NCI-H2107 treated with DMSO at 0.1 percent for 48 hours (cell line): ENCODE results near the gene RPTOR.

Experiments
- DNase-seq: peaks from one replicate; lab custom pipeline; 2025; ENCODE audit not compliant: unreplicated experiment; lab: John Stamatoyannopoulos, UW

RPTOR gene

DNA sequence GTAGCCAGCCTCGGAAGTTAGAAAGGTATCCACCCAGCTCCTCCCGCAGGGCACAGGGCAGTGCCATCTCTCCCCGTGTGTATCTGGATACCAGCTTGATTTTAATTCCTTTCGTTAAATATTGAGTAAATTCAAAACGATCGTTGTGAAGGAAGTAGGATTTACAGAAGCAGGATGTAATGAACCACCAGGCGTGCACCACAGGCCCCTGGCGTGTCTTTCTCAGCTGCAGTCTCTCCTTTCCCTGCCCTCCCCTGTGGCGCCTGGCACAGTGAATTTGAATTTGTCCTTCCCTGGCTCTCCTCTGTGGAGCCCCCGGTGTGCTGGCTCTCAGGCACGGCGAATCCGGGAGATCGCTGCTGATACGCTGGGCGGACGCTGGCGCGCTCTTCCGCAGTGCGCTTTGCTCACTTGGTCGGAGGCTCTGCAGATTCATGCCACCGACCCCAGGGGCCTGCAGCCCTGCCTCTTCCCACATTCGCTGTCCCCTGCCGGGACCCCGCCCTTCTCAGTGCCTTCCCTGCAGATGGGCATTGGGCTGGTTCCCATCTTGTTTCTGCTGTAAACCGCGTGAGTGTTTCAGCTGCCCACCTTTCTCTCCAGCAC, 164.6 kb downstream of the RPTOR start:
- DNase-seq: no peak

DNA sequence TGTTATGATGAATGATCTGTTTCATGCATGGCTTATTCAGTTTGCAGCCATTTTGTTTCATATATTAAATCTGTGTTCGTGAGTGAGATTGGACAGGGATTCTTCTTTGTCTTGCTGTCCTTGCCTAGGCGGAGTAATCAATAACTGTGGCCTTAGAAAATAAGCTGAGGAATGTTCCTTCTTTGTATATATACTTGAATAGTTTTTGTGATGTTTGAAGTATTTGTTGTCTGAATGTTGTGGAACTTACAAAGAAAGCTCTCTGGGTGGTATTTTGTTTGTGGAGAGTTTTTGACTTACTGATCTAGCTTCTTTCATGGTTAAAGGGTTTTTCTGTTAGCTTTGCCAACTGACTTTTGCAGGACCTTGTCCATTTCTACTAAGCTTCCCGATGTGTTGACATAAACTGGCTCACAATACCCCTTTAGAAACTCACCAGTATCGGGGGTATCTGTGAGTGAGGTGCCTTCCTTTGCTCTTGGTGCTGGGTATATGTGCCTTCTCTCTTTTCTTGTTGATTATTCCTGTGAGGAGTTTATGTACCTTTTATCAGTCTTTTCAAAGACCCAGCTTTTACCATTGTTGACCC, 166.2 kb downstream of the RPTOR start:
- no peak for DNase-seq

DNA sequence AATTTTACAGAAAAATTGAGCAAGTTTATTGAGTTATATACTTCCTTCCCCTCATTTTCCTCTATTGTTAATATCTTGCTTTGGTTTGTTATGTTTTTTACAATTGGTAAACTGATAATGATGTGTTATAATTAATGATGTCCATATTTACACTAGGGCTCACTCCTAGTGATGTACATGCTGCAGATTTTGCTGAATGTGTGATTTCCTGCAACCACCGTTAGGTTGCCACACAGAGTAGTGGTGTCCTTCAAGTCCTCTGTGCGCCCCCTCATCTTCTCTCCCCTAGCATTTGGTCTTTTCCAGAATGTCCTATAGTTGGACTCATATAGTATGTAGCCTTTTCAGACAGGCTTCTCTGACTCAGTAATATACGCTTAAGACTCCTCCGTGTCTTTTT, 167.5 kb downstream of the RPTOR start:
- no peak for DNase-seq

DNA sequence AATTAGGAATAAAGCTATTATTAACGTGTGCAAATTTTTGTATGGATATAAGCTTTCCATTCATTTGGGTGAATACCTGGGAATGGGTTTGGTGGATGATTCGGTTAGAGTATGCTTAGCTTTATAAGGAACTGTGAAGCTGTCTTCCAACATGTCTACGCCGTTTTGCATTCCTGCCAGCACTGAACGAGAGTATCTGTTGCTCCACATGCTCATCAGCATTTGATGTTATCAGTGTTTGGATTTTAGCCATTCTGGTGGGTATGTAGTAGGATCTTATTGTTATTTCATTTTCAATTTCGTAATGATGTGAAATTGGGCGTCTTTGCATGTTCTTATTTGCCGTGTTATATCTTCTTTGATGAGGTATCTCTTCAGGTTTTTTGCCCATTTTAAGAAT, 168.0 kb downstream of the RPTOR start:
- DNase-seq: no peak

DNA sequence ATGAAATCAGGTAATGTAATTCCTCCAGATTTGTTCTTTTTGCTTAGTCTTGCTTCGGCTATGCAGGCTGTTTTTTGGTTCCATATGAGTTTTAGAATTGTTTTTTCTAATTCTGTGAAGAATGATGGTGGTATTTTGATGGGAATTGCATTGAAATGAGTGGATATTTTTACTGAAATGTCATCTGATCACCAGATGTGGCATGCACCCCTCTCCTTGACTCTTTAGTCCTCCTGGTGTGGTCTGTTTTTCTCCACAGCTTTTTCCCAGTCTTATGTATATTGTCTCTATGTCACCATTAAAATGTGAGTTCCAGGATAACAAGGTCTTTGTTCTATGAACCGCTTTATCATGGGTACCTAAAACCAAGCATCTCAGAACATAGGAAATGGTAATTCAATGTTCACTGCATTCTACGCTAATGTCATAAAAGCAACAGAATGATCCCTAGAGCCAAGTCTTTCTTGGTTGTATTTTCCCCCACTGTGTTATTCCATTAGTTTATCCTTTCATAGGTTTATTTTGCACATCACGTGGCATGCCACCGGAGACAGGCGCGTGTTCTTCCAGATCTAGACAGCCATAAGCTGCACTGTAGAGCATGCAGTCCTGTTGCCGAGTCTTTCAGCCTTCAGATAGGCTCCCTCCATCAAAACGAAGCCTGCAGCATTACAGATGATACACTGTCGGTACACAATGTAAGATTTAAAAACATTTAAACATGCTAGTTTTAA, 172.5 kb downstream of the RPTOR start:
- no peak for DNase-seq

DNA sequence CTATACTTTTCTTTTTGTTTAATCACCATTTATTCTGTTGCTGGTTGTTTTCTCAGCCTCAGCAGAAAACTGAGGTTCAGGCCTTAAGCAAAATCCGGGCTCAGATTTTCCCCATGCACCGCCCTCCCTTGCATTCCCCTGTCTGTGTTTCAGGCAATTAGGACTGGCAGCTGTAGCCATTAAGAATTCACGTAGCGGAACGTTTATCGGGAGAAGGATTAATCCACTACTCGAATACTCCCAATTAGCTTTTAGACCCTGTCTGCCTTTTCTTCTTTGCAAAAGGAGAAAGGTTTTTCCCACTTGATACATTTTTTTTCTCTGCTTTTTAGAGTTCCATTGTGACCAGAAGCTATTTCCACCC, 173.1 kb downstream of the RPTOR start:
- peak; percentile 46 for DNase-seq

DNA sequence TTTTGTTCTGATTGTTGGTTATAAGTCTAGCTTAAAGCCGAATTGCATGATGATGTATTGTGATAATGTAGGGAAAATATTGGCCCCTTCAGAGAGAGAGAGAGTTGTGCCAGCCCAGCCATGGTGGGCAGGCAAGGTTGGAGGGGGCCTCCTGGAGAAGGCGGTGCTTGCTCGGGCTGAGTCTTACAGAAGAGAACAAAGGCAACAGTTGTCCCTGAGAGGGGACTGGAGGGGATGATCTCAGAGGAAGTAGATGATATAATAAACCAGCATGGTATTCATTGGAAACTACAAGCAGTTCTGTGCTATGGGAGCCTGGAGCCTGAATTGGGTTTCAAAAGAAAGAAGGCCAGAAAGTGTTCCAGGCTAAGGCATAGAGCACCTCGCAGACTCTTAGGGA, 173.8 kb downstream of the RPTOR start:
- DNase-seq: no peak

DNA sequence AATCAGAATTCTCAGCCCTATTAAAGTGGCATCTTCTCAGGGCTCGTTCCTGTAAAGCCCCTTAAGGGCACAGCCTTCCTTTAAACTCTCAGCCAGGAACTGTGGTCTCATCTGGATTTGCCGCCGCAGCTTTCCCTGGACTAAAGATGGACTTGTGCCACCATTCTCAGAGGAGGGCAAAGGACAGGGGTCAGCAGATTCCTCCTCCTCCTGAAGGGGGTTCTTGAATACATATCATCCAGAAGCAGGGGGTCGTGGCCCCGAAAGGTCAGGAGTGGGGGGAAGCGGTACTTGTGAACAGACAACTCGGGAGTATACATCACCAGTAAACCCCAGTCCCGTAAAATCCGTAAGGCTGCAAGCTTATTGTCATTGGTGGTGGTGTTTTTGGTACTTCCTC, 174.8 kb downstream of the RPTOR start:
- no peak for DNase-seq

DNA sequence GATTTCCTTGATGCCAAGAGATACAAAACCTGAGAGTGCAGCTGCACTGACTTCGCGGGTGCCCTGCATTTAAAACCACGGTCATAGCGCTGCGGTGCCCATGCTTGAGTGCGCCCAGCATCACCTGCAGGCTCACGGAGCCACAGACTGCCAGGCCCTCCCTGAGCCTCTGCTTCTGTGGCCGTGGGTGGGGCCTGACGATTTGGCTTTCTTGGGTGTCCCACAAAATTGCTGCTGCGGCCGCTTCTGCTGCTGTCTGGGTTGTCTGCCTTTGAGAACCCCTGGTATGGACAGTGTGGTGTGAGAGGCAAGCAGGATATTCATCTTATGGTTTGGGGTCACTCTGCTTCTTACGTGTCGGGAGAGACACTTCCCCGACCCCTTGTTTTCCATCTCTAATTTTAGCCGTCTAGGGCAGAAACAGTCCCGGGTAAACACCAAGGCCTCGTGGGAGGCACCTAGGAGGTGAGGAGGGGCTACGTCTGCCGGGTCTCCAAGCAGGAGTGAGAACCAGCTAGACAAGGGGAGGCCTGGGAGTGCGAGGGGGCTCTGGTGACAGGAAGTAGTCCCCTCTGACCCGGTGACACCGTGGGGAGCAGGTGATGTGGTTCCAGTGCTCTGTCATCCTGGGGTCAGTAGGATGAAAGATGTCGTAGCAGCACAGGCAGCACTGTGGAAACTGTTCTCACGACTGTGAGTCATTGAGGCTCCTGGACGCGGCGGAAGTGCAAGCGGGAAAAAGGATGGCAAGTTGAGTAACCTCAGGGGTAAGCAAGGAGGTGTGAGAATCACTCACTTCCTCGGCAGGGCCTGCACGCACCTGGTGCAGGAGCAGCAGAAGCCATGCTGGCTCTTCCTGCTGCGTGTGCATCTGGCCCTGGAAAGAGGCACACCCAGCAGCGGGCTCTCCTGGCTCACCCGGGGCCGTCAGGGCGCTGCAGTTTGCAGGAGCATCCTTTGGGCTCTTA, 176.3 kb downstream of the RPTOR start:
- DNase-seq: no peak

DNA sequence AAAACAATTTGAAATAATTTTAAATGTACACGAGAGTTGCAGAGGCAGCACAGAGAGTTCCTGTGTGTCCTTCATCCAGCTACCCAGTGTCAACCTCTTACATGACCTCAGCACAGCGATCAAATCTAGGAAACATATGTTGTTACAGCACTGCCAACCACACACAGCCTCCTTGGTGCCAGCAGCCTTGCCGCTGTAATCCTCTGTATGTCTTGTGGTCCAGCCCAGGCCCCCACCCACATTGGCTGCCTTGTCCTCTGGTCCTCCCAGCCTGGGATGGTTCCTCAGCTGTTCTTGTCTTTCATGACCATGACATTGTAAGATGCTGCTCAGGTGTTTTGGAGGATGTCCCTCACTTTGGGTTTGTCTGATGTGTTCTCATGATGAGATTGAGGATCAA, 178.0 kb downstream of the RPTOR start:
- no peak for DNase-seq

DNA sequence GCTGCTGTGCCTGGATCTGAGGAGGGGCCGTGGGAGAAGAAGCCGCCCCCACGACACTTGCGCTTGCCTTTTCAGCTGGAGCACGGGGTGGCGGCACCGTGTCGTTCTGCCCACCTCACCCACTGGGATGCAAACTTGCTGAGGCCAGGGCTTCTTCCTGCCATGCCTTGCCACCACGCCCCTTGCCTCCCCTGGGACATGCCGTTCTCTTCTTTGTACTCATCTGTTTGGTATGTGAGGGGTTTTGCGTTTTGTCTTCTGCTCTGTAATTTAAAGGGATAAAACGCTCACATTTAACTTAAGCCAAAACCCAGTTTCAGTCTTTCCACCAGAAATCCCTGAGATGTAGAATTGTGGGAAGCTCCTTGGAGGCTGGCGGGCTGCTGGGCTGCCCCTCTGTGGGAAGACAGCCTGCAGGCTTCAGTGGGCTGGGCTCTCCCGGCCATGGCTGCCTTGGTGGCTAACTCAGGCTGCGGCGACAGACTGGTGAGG, 180.2 kb downstream of the RPTOR start:
- DNase-seq: no peak

DNA sequence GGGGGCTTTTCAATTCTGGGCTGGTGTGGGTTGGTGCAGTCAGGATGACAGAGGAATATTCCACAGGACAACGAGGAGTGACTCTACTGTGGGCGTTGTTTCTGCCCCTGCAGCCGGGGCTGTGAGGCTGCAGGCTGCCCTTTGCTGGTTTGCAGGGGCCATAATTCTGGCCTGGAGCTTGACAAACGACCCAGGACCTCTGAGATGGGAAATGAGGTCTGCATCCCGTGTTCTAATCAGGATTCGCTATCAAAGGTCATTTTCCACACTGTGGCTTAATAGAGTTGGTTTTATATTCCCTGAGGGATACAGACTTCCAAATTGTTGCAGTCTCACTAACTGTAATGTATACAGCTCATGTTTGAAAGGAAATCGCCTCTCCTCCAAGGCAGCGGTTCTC, 180.9 kb downstream of the RPTOR start:
- no peak for DNase-seq

DNA sequence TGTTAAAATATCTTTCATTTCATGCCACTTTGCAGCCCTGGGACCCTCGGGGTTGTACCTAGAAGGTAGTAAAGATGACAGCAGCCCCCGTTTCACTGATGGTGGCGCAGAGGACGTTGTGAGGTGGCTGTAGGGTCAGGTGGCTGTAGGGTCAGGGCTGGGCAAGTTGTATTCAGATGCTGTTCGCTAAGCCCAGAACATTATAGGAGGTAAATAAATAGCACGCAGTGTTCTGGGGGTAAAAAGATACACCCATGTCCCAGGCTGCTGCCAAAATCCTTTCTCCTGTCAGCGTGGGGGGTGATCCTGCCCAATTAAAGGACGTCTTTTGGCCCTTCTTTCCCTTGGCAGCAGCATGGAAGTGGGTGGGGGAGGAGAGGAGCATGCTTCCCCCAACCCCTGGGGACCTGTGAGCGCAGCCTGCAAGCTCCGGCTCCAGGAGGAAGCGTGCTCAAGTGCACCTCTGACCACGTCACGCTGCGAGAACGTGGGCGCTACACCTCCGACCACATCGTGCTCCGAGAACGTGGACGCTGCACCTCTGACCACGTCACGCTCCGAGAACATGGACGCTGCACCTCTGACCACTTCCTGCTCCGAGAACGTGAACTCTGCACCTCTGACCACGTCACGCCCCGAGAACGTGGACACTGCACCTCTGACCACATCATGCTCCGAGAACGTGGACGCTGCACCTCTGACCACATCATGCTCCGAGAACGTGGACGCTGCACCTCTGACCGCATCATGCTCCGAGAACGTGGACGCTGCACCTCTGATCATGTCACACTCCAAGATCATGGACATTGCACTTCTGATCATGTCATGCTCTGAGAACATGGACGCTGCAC, 182.1 kb downstream of the RPTOR start:
- no peak for DNase-seq

DNA sequence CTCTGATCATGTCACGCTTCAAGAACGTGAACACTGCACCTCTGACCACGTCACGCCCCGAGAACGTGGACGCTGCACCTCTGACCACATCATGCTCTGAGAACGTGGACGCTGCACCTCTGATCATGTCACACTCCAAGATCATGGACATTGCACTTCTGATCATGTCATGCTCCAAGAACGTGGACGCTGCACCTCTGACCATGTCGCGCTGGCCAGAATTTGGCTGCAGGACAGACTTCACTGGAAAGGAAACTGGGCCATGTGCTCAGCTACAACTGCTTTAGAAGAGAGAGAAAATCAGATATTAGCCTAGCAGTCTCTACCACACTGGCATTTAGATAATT, 182.7 kb downstream of the RPTOR start:
- no peak for DNase-seq

DNA sequence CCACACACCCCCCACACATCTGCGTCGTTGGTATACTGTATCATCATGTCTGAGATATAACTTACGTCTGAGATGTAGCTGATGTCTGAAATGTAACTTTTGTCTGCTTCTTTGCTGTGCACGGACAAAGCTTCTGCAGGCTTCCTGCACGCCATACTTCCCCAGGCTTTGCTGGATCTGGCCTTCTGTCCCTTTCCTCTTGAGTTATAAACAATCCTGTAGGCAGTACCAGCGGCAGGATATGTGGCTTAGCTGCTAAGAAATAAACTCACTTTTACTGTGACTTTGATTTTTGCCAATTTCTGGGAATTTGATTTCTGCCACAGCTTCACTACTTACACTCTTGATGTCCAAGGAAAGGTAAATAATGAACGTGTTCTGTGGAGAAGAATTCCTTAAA, 184.4 kb downstream of the RPTOR start:
- DNase-seq: no peak

DNA sequence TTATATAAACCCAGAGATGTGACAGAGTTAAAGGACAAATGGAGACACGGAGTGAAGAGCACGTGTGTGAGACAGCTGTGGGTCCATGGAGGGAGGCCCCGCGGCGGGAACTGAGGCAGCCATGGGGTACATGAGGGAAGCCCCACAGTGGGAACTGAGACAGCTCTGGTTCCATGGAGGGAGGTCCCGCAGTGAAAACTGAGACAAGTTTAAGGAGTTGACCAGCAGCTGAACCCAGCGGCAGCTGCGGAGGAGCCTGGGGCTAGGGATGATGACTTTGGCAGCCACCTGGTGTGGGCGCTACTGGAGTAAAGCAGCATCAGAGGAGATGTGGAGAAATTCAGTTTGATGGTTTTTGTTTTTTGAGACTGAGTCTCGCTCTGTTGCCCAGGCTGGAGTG, 185.1 kb downstream of the RPTOR start:
- DNase-seq: no peak

DNA sequence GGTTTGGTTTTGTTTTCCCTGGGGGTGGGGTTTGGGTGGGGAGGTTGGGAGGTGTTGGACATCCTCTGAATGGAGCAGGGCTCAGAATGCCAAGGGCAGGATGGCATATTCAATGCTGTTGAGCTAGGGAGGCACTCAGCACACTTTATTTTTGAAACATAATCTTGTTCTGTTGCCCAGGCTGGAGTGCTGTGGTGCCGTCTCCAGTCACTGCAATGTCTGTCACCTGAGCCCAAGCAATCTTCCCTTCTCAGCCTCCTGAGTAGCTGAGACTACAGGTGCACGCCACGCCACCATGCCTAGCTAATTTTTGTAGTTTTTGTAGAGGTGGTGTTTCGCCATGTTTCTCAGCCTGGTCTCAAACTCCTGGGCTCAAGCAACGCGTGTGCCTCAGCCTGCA, 186.1 kb downstream of the RPTOR start:
- DNase-seq: no peak

DNA sequence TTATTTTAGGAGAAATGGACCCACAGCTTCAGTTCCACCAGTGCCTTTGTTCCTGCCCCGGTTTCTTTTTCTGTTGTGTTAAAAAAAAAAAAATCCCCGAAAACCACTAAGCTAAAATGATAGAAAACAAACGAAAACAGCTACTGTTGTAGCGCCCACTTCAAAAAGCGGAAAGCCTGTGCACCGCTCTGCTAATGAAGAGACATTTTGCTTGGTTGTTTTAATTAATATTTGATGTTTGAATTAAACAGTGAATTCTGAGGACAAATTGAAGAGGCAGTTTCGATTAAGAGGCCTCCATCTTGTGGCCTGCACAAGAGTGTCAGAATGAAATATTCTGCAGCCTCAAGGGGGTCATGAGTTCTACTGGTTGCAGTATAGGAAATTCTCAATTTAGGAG, 186.7 kb downstream of the RPTOR start:
- DNase-seq: no peak

DNA sequence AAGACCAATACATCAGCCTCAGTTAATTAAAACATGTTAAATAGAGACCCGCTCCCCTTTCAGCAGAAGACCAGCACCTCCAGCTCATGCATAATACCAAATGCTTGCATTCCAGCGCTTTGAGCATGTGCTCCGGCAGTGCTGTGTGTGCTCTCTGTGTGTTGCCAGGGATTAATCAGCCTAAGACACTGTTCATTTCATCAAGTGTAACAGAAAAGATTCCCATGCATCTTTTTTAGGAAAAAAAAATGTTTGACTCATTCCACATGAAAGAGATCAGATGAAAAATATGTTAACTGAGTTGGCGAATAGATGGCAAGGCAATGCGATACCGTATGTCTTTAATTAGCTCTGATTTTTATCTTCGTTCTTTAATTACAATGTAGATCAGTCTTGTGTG, 187.6 kb downstream of the RPTOR start:
- no peak for DNase-seq

DNA sequence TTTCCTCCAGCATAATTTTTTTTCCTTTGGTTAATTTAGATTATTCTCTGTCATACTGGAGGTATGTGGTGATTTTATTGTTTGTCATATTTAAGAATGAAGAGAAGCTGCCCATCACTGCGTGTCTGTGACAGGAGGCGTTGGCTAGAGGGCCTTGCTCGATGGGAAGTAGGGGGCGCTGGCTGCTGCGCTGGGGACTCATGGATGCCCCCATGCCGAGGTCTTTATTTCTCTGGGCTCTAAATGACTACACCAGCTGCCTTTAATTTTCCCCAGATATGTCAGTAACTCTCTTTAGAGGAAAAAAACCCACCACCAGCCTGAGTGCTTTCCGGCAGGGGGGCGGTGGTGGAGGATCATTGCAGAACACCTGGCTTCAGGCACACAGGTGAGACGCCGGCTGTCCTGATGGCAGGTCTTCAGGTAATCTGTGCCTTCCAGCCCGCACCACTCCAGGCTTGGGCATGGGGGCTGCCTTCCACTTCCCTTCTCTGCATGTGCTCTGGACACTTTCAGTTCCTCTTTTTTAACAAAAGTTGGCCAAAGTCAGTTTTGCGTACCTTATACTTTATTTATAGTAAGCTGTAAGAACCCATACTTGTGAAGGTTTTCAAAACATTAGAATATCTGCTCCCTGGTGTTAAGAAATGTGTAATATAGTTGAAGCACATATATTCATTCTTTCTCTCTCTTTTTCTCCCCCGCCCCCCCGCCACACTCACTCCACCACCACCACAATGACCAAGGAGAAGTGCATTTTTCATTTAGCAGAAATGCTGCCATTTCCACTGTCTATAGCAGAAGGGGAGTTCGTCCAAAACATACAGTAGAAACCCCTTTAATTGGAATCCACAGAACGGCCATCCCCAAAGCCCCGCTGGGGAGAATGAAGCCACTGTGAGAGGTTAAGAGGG, 192.7 kb downstream of the RPTOR start:
- no peak for DNase-seq
